RCC 7860 (cell line): Measurements from ENCODE around the gene NBEA.

Experiments used
- DNase-seq: peaks from one replicate; pipeline ENCODE4 v3.0.0-alpha.2; 2015; ENCODE audit warnings: low spot score
- FAIRE-seq: peaks from 2 replicates; lab custom pipeline; 2012; peaks lifted over from hg19 to GRCh38; lab: Jason Lieb, UNC

Gene NBEA

GRCh38 chr13:35694549-35695447 lies 752.7 kb downstream of the NBEA start:
- no peak for DNase-seq

GRCh38 chr13:35695448-35695770 lies 753.3 kb downstream of the NBEA start:
- DNase-seq: no peak
- FAIRE-seq: no peak

More at GRCh38 chr13:35694549-35695447, 752.7 kb downstream of the NBEA start:
- FAIRE-seq: no peak

- FAIRE-seq: no peak
These were observed 755.2 kb downstream of the NBEA start for GRCh38 chr13:35697186-35697730.

GRCh38 chr13:35698911-35699576 lies 757.0 kb downstream of the NBEA start:
- no peak for DNase-seq
- no peak for FAIRE-seq

More at GRCh38 chr13:35697186-35697730, 755.2 kb downstream of the NBEA start:
- DNase-seq: no peak

GRCh38 chr13:35699825-35700510 lies 757.9 kb downstream of the NBEA start:
- FAIRE-seq (no peak), DNase-seq (no peak)

GRCh38 chr13:35700671-35701070 lies 758.6 kb downstream of the NBEA start:
- DNase-seq: no peak
- no peak for FAIRE-seq

- DNase-seq (no peak), FAIRE-seq (no peak)
These were observed 760.2 kb downstream of the NBEA start for GRCh38 chr13:35702316-35702715.

GRCh38 chr13:35703061-35703460 lies 761.0 kb downstream of the NBEA start:
- FAIRE-seq: no peak

GRCh38 chr13:35704331-35704730 lies 762.3 kb downstream of the NBEA start:
- no peak for FAIRE-seq
- no peak for DNase-seq

More at GRCh38 chr13:35703061-35703460, 761.0 kb downstream of the NBEA start:
- no peak for DNase-seq

- FAIRE-seq (no peak), DNase-seq (no peak)
These were observed 764.2 kb downstream of the NBEA start for GRCh38 chr13:35706281-35706680.

- no peak for DNase-seq
These were observed 764.7 kb downstream of the NBEA start for GRCh38 chr13:35706721-35707120.

GRCh38 chr13:35711909-35712308 lies 769.8 kb downstream of the NBEA start:
- DNase-seq (no peak), FAIRE-seq (no peak)

More at GRCh38 chr13:35706721-35707120, 764.7 kb downstream of the NBEA start:
- FAIRE-seq: no peak

GRCh38 chr13:35712907-35713761 lies 771.1 kb downstream of the NBEA start:
- FAIRE-seq: no peak
- no peak for DNase-seq

GRCh38 chr13:35714121-35714520 lies 772.1 kb downstream of the NBEA start:
- FAIRE-seq (no peak), DNase-seq (no peak)

- FAIRE-seq: no peak
- no peak for DNase-seq
These were observed 772.7 kb downstream of the NBEA start for GRCh38 chr13:35714588-35715377.

GRCh38 chr13:35716186-35716585 lies 774.1 kb downstream of the NBEA start:
- DNase-seq (no peak), FAIRE-seq (no peak)

GRCh38 chr13:35716729-35717128 lies 774.7 kb downstream of the NBEA start:
- DNase-seq (no peak), FAIRE-seq (no peak)

- DNase-seq: no peak
These were observed 776.0 kb downstream of the NBEA start for GRCh38 chr13:35718084-35718483.

GRCh38 chr13:35720290-35720689 lies 778.2 kb downstream of the NBEA start:
- FAIRE-seq: no peak
- DNase-seq: no peak

More at GRCh38 chr13:35718084-35718483, 776.0 kb downstream of the NBEA start:
- FAIRE-seq: no peak
